SK-N-SH treated with all-trans-retinoic acid at 6 μM for 48 hours (cell line): ENCODE data around the gene GPATCH2.

Source experiments
- CSDC2 ChIP-seq: fragments of 250-450 bp; sonication (Bioruptor Pico); IDR thresholded peaks from 2 replicates; pipeline ENCODE4 v1.5.0; 2020; ENCODE audit warnings: mild to moderate bottlenecking, moderate library complexity
- PATZ1 ChIP-seq: fragments of 250-450 bp; sonication (Bioruptor Pico); IDR thresholded peaks from 2 replicates; pipeline ENCODE4 v1.8.0; 2020; ENCODE audit warnings: mild to moderate bottlenecking, moderate library complexity, borderline replicate concordance

GRCh38 chr1:217599154-217599553 is 31.7 kb downstream of the GPATCH2 start:
- TF ChIP-seq PATZ1 (CRISPR knock-in tag) (no peak), CSDC2 (CRISPR knock-in tag) (no peak)
